ENCODE measurements around the gene SMG1.

The SMG1 gene

GRCh38 chr16:18842565-18842964, 83.6 kb downstream of the SMG1 start:
- DNase-seq: no peak

GRCh38 chr16:18841833-18842525, 84.2 kb downstream of the SMG1 start:
- DNase-seq: no peak

- DNase-seq: no peak
These were observed 86.7 kb downstream of the SMG1 start for GRCh38 chr16:18839555-18839954.

GRCh38 chr16:18836702-18837101, 89.5 kb downstream of the SMG1 start:
- DNase-seq: no peak

GRCh38 chr16:18834864-18835263, 91.3 kb downstream of the SMG1 start:
- DNase-seq: no peak

GRCh38 chr16:18833707-18834505, 92.3 kb downstream of the SMG1 start:
- DNase-seq: no peak

GRCh38 chr16:18832613-18833012, 93.6 kb downstream of the SMG1 start:
- no peak for DNase-seq

GRCh38 chr16:18832006-18832405, 94.2 kb downstream of the SMG1 start:
- no peak for DNase-seq

- DNase-seq: no peak
These were observed 97.0 kb downstream of the SMG1 start for GRCh38 chr16:18829251-18829650.

GRCh38 chr16:18827890-18828289, 98.3 kb downstream of the SMG1 start:
- no peak for DNase-seq

- no peak for DNase-seq
These were observed 109.9 kb downstream of the SMG1 start for GRCh38 chr16:18816286-18816685.

- no peak for DNase-seq
These were observed 114.3 kb downstream of the SMG1 start for GRCh38 chr16:18811925-18812324.

GRCh38 chr16:18809165-18809564, 117.0 kb downstream of the SMG1 start:
- DNase-seq: no peak

GRCh38 chr16:18805257-18805773, 120.9 kb downstream of the SMG1 start:
- no peak for DNase-seq

- no peak for DNase-seq
These were observed 121.7 kb downstream of the SMG1 start for GRCh38 chr16:18804540-18804939.

GRCh38 chr16:18803569-18804462, 122.4 kb downstream of the SMG1 start:
- DNase-seq: no peak

GRCh38 chr16:18802767-18803343, 123.4 kb downstream of the SMG1 start:
- no peak for DNase-seq

GRCh38 chr16:18801145-18801972, 124.8 kb downstream of the SMG1 start, which contains the start of gene ARL6IP1:
TSS of gene ARL6IP1 (minus strand) at chr16:18801549. CDS start at chr16:18801466, 83 bp downstream.
- peak; percentile 98 to 99 for DNase-seq

GRCh38 chr16:18800775-18801144, 125.4 kb downstream of the SMG1 start:
- no peak for DNase-seq

- DNase-seq: no peak
These were observed 125.9 kb downstream of the SMG1 start for GRCh38 chr16:18800293-18800692.

- no peak for DNase-seq
These were observed 126.7 kb downstream of the SMG1 start for GRCh38 chr16:18799500-18799899.

GRCh38 chr16:18797746-18798145, 128.5 kb downstream of the SMG1 start:
- DNase-seq: no peak
